Uterus (tissue), 4 donors: ENCODE results near the gene RAB22A. TPM values are rescaled to one million over a fixed set of nuclear protein-coding genes. Genes with fewer than 3 reads are reported as not detected.

Experiments
- DNase-seq, 2 donors: peaks; one replicate each; pipeline ENCODE4 v3.0.0-alpha.2; 2019 to 2020
- H3K27ac ChIP-seq, 2 donors: fragments of 200-600 bp; sonication (generic); 1 replicate in 1 of 2; 2 replicates in 1 of 2; pipeline ENCODE4 v1.5.1; 2016 to 2018
- H3K27me3 ChIP-seq, 2 donors: fragments of 200-600 bp; sonication (generic); one replicate each; pipeline ENCODE4 v1.5.1; 2018 to 2019; ENCODE audit warnings: control low read depth in 1 of 2
- H3K36me3 ChIP-seq, 2 donors: fragments of 200-600 bp; sonication (generic); one replicate each; pipeline ENCODE4 v1.5.1; 2019; ENCODE audit warnings: control low read depth in 1 of 2
- H3K4me1 ChIP-seq, 2 donors: fragments of 200-600 bp; sonication (generic); one replicate each; pipeline ENCODE4 v1.5.1; 2018 to 2019; ENCODE audit warnings: control low read depth in 1 of 2
- H3K4me3 ChIP-seq, 2 donors: fragments of 200-600 bp; sonication (generic); 1 replicate in 1 of 2; 2 replicates in 1 of 2; pipeline ENCODE4 v1.5.1; 2018 to 2019; ENCODE audit warnings: mild to moderate bottlenecking in 1 of 2
- H3K9me3 ChIP-seq, 2 donors: fragments of 200-600 bp; sonication (generic); one replicate each; pipeline ENCODE4 v1.5.1; 2019; ENCODE audit warnings: control low read depth in 1 of 2
- CTCF ChIP-seq, 4 experiments: fragments of 200-600 bp in 2 of 4; fragments of 450-650 bp in 2 of 4; sonication (generic) in 2 of 4; IDR thresholded peaks; one replicate each; pipeline ENCODE4 v1.5.1; 2016 to 2019; ENCODE audit warnings: antibody characterized with exemption in 4 of 4, mild to moderate bottlenecking in 2 of 4, moderate library complexity in 1 of 4
- POLR2A ChIP-seq, 2 donors: fragments of 450-650 bp; IDR thresholded peaks; one replicate each; pipeline ENCODE4 v1.6.1; 2016; ENCODE audit warnings: antibody characterized with exemption in 2 of 2, mild to moderate bottlenecking in 1 of 2, moderate library complexity in 1 of 2
- intact Hi-C: fragments of 100-400 bp; cut with DNase I; formaldehyde crosslinking; loops from one replicate; pipeline ENCODE4 v1.15.1; 2023; ENCODE audit warnings: low total_unique reads
- total RNA-seq, 4 donors: library from RNA; depleted of rRNA in 3 of 4; stranded (reverse); fragments of >200 nt in 3 of 4; gene quantifications; one replicate each; pipeline versions ENCODE4 v1.1.0 to v1.2.4, GENCODE V29; 2014 to 2023
- donor health status: DM: yes; HTN: yes; CAD: no.

Gene RAB22A
- total RNA-seq, 4 donors from 2014 or later: 9.5 to 29.7 (median 23.3) TPM

GRCh38 chr20:58389968-58390658 lies 80.6 kb downstream of the RAB22A start:
- peak overlapping the region; percentile 83 for H3K27ac ChIP-seq
- DNase-seq: no peak
- peak overlapping the region; percentile 63 to 91 for H3K4me3 ChIP-seq
- TF ChIP-seq POLR2A (IDR thresholded peaks at IDR 0.05): no peak
- TF ChIP-seq CTCF (IDR thresholded peaks at IDR 0.05): no peak
- H3K9me3 ChIP-seq: no peaks in the 10 kb centered on the region
- H3K36me3 ChIP-seq: no peaks in the 10 kb centered on the region
- H3K4me1 ChIP-seq: no peaks in the 10 kb centered on the region
- no peaks in the 10 kb centered on the region for H3K27me3 ChIP-seq
- intact Hi-C loops: no loop called here

GRCh38 chr20:58390659-58391035 lies 81.1 kb downstream of the RAB22A start:
- DNase-seq: no peak
- H3K36me3 ChIP-seq: no peaks in the 10 kb centered on the region
- no peak overlapping the region for H3K4me3 ChIP-seq
- H3K27me3 ChIP-seq: no peaks in the 10 kb centered on the region
- intact Hi-C loops: no loop called here
- TF ChIP-seq POLR2A (IDR thresholded peaks at IDR 0.05) (no peak), CTCF (IDR thresholded peaks at IDR 0.05) (no peak)
- H3K9me3 ChIP-seq: no peaks in the 10 kb centered on the region
- H3K4me1 ChIP-seq: no peaks in the 10 kb centered on the region
- no peak overlapping the region for H3K27ac ChIP-seq

- no peak for DNase-seq
- intact Hi-C loops: no loop called here
- no peaks in the 10 kb centered on the region for H3K9me3 ChIP-seq
- no peaks in the 10 kb centered on the region for H3K36me3 ChIP-seq
- no peak overlapping the region for H3K27ac ChIP-seq
- H3K4me1 ChIP-seq: no peaks in the 10 kb centered on the region
- no peak overlapping the region for H3K4me3 ChIP-seq
- no peak for TF ChIP-seq CTCF (IDR thresholded peaks at IDR 0.05)
- no peak for TF ChIP-seq POLR2A (IDR thresholded peaks at IDR 0.05)
- no peaks in the 10 kb centered on the region for H3K27me3 ChIP-seq
Observed at GRCh38 chr20:58392286-58392685, 82.8 kb downstream of the RAB22A start.

- H3K36me3 ChIP-seq: no peaks in the 10 kb centered on the region
- no peak overlapping the region for H3K4me3 ChIP-seq
- no peaks in the 10 kb centered on the region for H3K9me3 ChIP-seq
- H3K27me3 ChIP-seq: no peaks in the 10 kb centered on the region
- no peaks in the 10 kb centered on the region for H3K4me1 ChIP-seq
- no peak for TF ChIP-seq POLR2A (IDR thresholded peaks at IDR 0.05)
- no peak for TF ChIP-seq CTCF (IDR thresholded peaks at IDR 0.05)
- DNase-seq: no peak
- no peak overlapping the region for H3K27ac ChIP-seq
- intact Hi-C loops: no loop called here
Observed at GRCh38 chr20:58393299-58393698, 83.8 kb downstream of the RAB22A start.

GRCh38 chr20:58394801-58395200 lies 85.3 kb downstream of the RAB22A start:
- no peaks in the 10 kb centered on the region for H3K4me1 ChIP-seq
- TF ChIP-seq POLR2A (IDR thresholded peaks at IDR 0.05) (no peak), CTCF (IDR thresholded peaks at IDR 0.05) (no peak)
- no peaks in the 10 kb centered on the region for H3K36me3 ChIP-seq
- no peak for DNase-seq
- H3K27me3 ChIP-seq: no peaks in the 10 kb centered on the region
- no peak overlapping the region for H3K4me3 ChIP-seq
- no peak overlapping the region for H3K27ac ChIP-seq
- intact Hi-C loops: no loop called here
- no peaks in the 10 kb centered on the region for H3K9me3 ChIP-seq
